Measurements from ENCODE around the gene TMCC2.

Gene TMCC2

GRCh38 chr1:205211169-205211838, 16.4 kb upstream of the TMCC2 start, which contains the start of gene DSTYK:
Gene DSTYK (minus strand): TSS chr1:205211702. CDS start chr1:205211535, 167 bp downstream.
- TF ChIP-seq REST (IDR thresholded peaks at IDR 0.05; ENCODE audit: insufficient read depth in 1 of 2, low read depth in 2 of 2, low read length in 2 of 2): 0 out of 4 replicates have a peak, but pooled peaks of 1 of the 2 experiments have one; percentile 16
- TF ChIP-seq POLR2AphosphoS5 (IDR thresholded peaks at IDR 0.05; ENCODE audit: low read depth, low read length): peak; percentile 68; the same call in 1 of the 2 replicates
- TF ChIP-seq FOXP2 (optimal IDR thresholded peaks at IDR 0.05; ENCODE audit: borderline replicate concordance, extremely low read depth, extremely low read length, insufficient read depth): peak; percentile 89
- TF ChIP-seq TAF1 (IDR thresholded peaks at IDR 0.05; ENCODE audit: borderline replicate concordance, insufficient read depth, low read length): peak; percentile 68
- TF ChIP-seq SIN3A (IDR thresholded peaks at IDR 0.05; ENCODE audit: borderline replicate concordance, insufficient read depth, low read length): no peak; the same call in none of the 2 replicates

- TF ChIP-seq POLR2AphosphoS5 (IDR thresholded peaks at IDR 0.05; ENCODE audit: low read depth, low read length) (no peak), SIN3A (IDR thresholded peaks at IDR 0.05; ENCODE audit: borderline replicate concordance, insufficient read depth, low read length) (no peak), FOXP2 (optimal IDR thresholded peaks at IDR 0.05; ENCODE audit: borderline replicate concordance, extremely low read depth, extremely low read length, insufficient read depth) (no peak), TAF1 (IDR thresholded peaks at IDR 0.05; ENCODE audit: borderline replicate concordance, insufficient read depth, low read length) (no peak), REST (IDR thresholded peaks at IDR 0.05; ENCODE audit: insufficient read depth in 1 of 2, low read depth in 2 of 2, low read length in 2 of 2) (no peak)
These were observed 15.8 kb upstream of the TMCC2 start for GRCh38 chr1:205211839-205212536.

- no peak for TF ChIP-seq REST (IDR thresholded peaks at IDR 0.05; ENCODE audit: insufficient read depth in 1 of 2, low read depth in 2 of 2, low read length in 2 of 2)
- no peak for TF ChIP-seq SIN3A (IDR thresholded peaks at IDR 0.05; ENCODE audit: borderline replicate concordance, insufficient read depth, low read length)
- TF ChIP-seq FOXP2 (optimal IDR thresholded peaks at IDR 0.05; ENCODE audit: borderline replicate concordance, extremely low read depth, extremely low read length, insufficient read depth): no peak
- TF ChIP-seq TAF1 (IDR thresholded peaks at IDR 0.05; ENCODE audit: borderline replicate concordance, insufficient read depth, low read length): no peak
- TF ChIP-seq POLR2AphosphoS5 (IDR thresholded peaks at IDR 0.05; ENCODE audit: low read depth, low read length): no peak
These were observed 13.0 kb upstream of the TMCC2 start for GRCh38 chr1:205214756-205215155.

GRCh38 chr1:205216588-205216987, 11.2 kb upstream of the TMCC2 start:
- no peak for TF ChIP-seq REST (IDR thresholded peaks at IDR 0.05; ENCODE audit: insufficient read depth in 1 of 2, low read depth in 2 of 2, low read length in 2 of 2)
- no peak for TF ChIP-seq SIN3A (IDR thresholded peaks at IDR 0.05; ENCODE audit: borderline replicate concordance, insufficient read depth, low read length)
- no peak for TF ChIP-seq POLR2AphosphoS5 (IDR thresholded peaks at IDR 0.05; ENCODE audit: low read depth, low read length)
- TF ChIP-seq TAF1 (IDR thresholded peaks at IDR 0.05; ENCODE audit: borderline replicate concordance, insufficient read depth, low read length): no peak
- no peak for TF ChIP-seq FOXP2 (optimal IDR thresholded peaks at IDR 0.05; ENCODE audit: borderline replicate concordance, extremely low read depth, extremely low read length, insufficient read depth)
